Measurements from ENCODE around the gene U2AF1L4.

GRCh38 chr19:35742121-35742724, 3.0 kb downstream of the U2AF1L4 start, which contains the start of gene IGFLR1:
- TF ChIP-seq CTCF (IDR thresholded peaks at IDR 0.05; ENCODE audit: poor library complexity, severe bottlenecking) = no peak
- no peak for TF ChIP-seq POLR2AphosphoS5 (IDR thresholded peaks at IDR 0.05)
- no peak for TF ChIP-seq REST (IDR thresholded peaks at IDR 0.05; ENCODE audit: borderline replicate concordance)
- TF ChIP-seq RAD21 (conservative IDR thresholded peaks at IDR 0.05) = no peak
- no peak for TF ChIP-seq EP300 (conservative IDR thresholded peaks at IDR 0.05; ENCODE audit: poor library complexity, severe bottlenecking)
- no peak for TF ChIP-seq EZH2 (IDR thresholded peaks at IDR 0.05; ENCODE audit: borderline replicate concordance, insufficient read depth, low read length, poor library complexity, severe bottlenecking)
- TF ChIP-seq TAF1 (IDR thresholded peaks at IDR 0.05; ENCODE audit: low read depth) = no peak
- TF ChIP-seq MXI1 (conservative IDR thresholded peaks at IDR 0.05; ENCODE audit: poor library complexity, severe bottlenecking) = no peak
